GM23338 (cell line): ENCODE measurements around the gene CDC45. TPM values are rescaled to one million over a fixed set of nuclear protein-coding genes. Genes with fewer than 3 reads are reported as not detected.

Experiments
- ATAC-seq: fragments of 200-7000 bp; cut with Tn5 transposase; 3 replicates; pipeline ENCODE4 v1.9.1; 2020
- DNase-seq: peaks from one replicate; pipeline ENCODE4 v3.0.0-alpha.2; 2015; ENCODE audit warnings: low spot score
- H2AFZ ChIP-seq: fragments of 200-600 bp; sonication (generic); 2 replicates; pipeline ENCODE4 v1.8.0; 2016; ENCODE audit warnings: antibody characterized with exemption, mild to moderate bottlenecking, moderate library complexity
- H3F3A ChIP-seq: fragments of 200-600 bp; sonication (generic); replicated peaks from 2 replicates; pipeline ENCODE4 v1.8.0; 2017; ENCODE audit warnings: antibody characterized with exemption, mixed run types, low read depth
- H3K27ac ChIP-seq: fragments of 200-600 bp; sonication (generic); 2 replicates; pipeline ENCODE4 v1.6.1; 2016; ENCODE audit warnings: low read depth
- H3K27me3 ChIP-seq: fragments of 200-600 bp; sonication (generic); 2 replicates; pipeline ENCODE4 v1.8.0; 2016; ENCODE audit warnings: mild to moderate bottlenecking, mixed run types, moderate library complexity; ENCODE audit not compliant: insufficient read depth
- H3K36me3 ChIP-seq: fragments of 200-600 bp; sonication (generic); 2 replicates; pipeline ENCODE4 v1.8.0; 2016; ENCODE audit warnings: mild to moderate bottlenecking; ENCODE audit not compliant: insufficient read depth
- H3K4me1 ChIP-seq: fragments of 200-600 bp; sonication (generic); 2 replicates; pipeline ENCODE4 v1.8.0; 2016; ENCODE audit warnings: mild to moderate bottlenecking, moderate library complexity; ENCODE audit not compliant: insufficient read depth
- H3K4me2 ChIP-seq: fragments of 200-600 bp; sonication (generic); 2 replicates; pipeline ENCODE4 v1.7.1; 2017; ENCODE audit warnings: mixed run types
- H3K4me3 ChIP-seq: fragments of 200-600 bp; sonication (generic); 2 replicates; pipeline ENCODE4 v1.6.1; 2016; ENCODE audit warnings: mixed run types
- H3K79me2 ChIP-seq: fragments of 200-600 bp; sonication (generic); replicated peaks from 2 replicates; pipeline ENCODE4 v1.8.0; 2017; ENCODE audit warnings: mild to moderate bottlenecking; ENCODE audit not compliant: insufficient read depth
- H3K9me2 ChIP-seq: fragments of 200-600 bp; sonication (generic); 2 replicates; pipeline ENCODE4 v1.8.0; 2017; ENCODE audit not compliant: insufficient read depth
- H4K20me1 ChIP-seq: fragments of 200-600 bp; sonication (generic); replicated peaks from 2 replicates; pipeline ENCODE4 v1.8.0; 2017; ENCODE audit warnings: mild to moderate bottlenecking; ENCODE audit not compliant: insufficient read depth
- H3K27ac Mint-ChIP-seq: 2 replicates; pipeline ENCODE4 v1.8.0; 2020; ENCODE audit warnings: inconsistent platforms, mild to moderate bottlenecking, moderate library complexity, mixed read lengths
- H3K27me3 Mint-ChIP-seq: 3 replicates; pipeline ENCODE4 v1.8.0; 2022; ENCODE audit warnings: low read depth, mild to moderate bottlenecking, moderate library complexity, mixed read lengths, inconsistent platforms; ENCODE audit not compliant: insufficient read depth, poor library complexity
- H3K36me3 Mint-ChIP-seq: 3 replicates; pipeline ENCODE4 v1.8.0; 2021; ENCODE audit warnings: low read depth, mild to moderate bottlenecking, inconsistent platforms, moderate library complexity, mixed read lengths
- H3K4me1 Mint-ChIP-seq: 3 replicates; pipeline ENCODE4 v1.8.0; 2020; ENCODE audit warnings: mild to moderate bottlenecking, inconsistent platforms, mixed read lengths
- H3K4me3 Mint-ChIP-seq: 3 replicates; pipeline ENCODE4 v1.8.0; 2021; ENCODE audit warnings: moderate library complexity, mild to moderate bottlenecking, inconsistent platforms, mixed read lengths
- H3K9me3 Mint-ChIP-seq: 3 replicates; pipeline ENCODE4 v1.8.0; 2020; ENCODE audit warnings: moderate library complexity, mild to moderate bottlenecking, inconsistent platforms, mixed read lengths
- CREB1 ChIP-seq: fragments of 250-450 bp; sonication (Bioruptor Pico); IDR thresholded peaks from 2 replicates; pipeline ENCODE4 v1.5.0; 2020; ENCODE audit warnings: low read depth, mild to moderate bottlenecking, moderate library complexity
- CTCF ChIP-seq, 2 experiments: fragments of 200-600 bp in 1 of 2; sonication (generic) in 1 of 2; conservative IDR thresholded peaks; 2 replicates each; pipeline versions ENCODE4 v1.5.1 to v1.6.1; 2016 to 2017; ENCODE audit warnings: antibody characterized with exemption in 2 of 2, low read depth in 2 of 2, mild to moderate bottlenecking in 2 of 2, moderate library complexity in 1 of 2
- EZH2phosphoT487 ChIP-seq: fragments of 200-600 bp; sonication (generic); IDR thresholded peaks from one replicate; pipeline ENCODE4 v1.8.1; 2018; ENCODE audit warnings: antibody characterized with exemption; ENCODE audit not compliant: unreplicated experiment
- JUNB ChIP-seq: IDR thresholded peaks from one replicate; pipeline ENCODE4 v1.6.1; 2016; ENCODE audit warnings: antibody characterized with exemption; ENCODE audit not compliant: unreplicated experiment
- NANOG ChIP-seq: IDR thresholded peaks from 2 replicates; pipeline ENCODE4 v1.6.1; 2016; ENCODE audit warnings: antibody characterized with exemption, borderline replicate concordance
- POLR2AphosphoS5 ChIP-seq: IDR thresholded peaks from 2 replicates; pipeline ENCODE4 v1.6.1; 2016; ENCODE audit warnings: antibody characterized with exemption, low read depth
- ZNF114 ChIP-seq: fragments of 250-450 bp; sonication (Bioruptor Pico); IDR thresholded peaks from 2 replicates; pipeline ENCODE4 v1.5.0; 2020; ENCODE audit warnings: mild to moderate bottlenecking, moderate library complexity
- ZNF331 ChIP-seq: fragments of 250-450 bp; sonication (Bioruptor Pico); IDR thresholded peaks from 2 replicates; pipeline ENCODE4 v1.5.0; 2020; ENCODE audit warnings: low read depth, mild to moderate bottlenecking, moderate library complexity
- polyA plus RNA-seq: library from polyadenylated mRNA; unstranded; fragments of >200 nt; fragmentation: Nextera tagmentation; extraction: Ambion mirVana; gene quantifications from 2 replicates; pipeline ENCODE4 v1.2.1, GENCODE V29; 2016
- total RNA-seq: library from RNA; depleted of rRNA; stranded (reverse); fragments of >200 nt; shearing (Covaris generic); gene quantifications from 2 replicates; pipeline ENCODE4 v1.2.3, GENCODE V29; 2014
- TF ChIP-seq, protein P1 (sequence below): fragments of 250-450 bp; sonication (Bioruptor Pico); IDR thresholded peaks from 2 replicates; pipeline ENCODE4 v1.5.0; 2020; ENCODE audit warnings: mild to moderate bottlenecking, moderate library complexity

Gene CDC45
- total and polyA plus RNA-seq, 2 experiments from 2014 or later = 29.0 to 30.3 TPM

DNA sequence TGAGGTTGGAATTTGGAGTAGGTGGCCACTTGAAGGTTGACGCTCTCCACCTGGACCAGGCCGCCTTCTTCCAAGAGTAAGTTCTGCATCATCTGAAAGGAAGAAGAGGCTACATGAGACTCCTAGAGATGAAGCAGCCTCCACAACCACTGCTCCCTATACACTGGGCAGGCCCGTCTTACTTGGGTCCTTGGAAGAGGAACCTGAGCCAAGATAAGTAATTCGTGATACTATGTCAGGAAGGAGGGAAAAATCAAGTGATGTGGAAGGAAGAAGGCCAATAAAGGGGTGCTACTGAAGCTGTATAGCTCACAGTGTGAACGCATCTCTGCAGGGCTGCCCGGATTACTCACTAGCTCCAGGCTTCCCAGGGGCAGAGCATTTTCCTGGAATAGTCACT, 11.8 kb upstream of the CDC45 start:
- TF ChIP-seq ZNF331 (no peak), CTCF (conservative IDR thresholded peaks at IDR 0.05; ENCODE audit: low read depth in 2 of 2) (no peak), JUNB (no peak), CREB1 (no peak), EZH2phosphoT487 (no peak), ZNF114 (CRISPR knock-in tag) (no peak), NANOG (no peak), POLR2AphosphoS5 (no peak)
- TF ChIP-seq, protein P1, sequence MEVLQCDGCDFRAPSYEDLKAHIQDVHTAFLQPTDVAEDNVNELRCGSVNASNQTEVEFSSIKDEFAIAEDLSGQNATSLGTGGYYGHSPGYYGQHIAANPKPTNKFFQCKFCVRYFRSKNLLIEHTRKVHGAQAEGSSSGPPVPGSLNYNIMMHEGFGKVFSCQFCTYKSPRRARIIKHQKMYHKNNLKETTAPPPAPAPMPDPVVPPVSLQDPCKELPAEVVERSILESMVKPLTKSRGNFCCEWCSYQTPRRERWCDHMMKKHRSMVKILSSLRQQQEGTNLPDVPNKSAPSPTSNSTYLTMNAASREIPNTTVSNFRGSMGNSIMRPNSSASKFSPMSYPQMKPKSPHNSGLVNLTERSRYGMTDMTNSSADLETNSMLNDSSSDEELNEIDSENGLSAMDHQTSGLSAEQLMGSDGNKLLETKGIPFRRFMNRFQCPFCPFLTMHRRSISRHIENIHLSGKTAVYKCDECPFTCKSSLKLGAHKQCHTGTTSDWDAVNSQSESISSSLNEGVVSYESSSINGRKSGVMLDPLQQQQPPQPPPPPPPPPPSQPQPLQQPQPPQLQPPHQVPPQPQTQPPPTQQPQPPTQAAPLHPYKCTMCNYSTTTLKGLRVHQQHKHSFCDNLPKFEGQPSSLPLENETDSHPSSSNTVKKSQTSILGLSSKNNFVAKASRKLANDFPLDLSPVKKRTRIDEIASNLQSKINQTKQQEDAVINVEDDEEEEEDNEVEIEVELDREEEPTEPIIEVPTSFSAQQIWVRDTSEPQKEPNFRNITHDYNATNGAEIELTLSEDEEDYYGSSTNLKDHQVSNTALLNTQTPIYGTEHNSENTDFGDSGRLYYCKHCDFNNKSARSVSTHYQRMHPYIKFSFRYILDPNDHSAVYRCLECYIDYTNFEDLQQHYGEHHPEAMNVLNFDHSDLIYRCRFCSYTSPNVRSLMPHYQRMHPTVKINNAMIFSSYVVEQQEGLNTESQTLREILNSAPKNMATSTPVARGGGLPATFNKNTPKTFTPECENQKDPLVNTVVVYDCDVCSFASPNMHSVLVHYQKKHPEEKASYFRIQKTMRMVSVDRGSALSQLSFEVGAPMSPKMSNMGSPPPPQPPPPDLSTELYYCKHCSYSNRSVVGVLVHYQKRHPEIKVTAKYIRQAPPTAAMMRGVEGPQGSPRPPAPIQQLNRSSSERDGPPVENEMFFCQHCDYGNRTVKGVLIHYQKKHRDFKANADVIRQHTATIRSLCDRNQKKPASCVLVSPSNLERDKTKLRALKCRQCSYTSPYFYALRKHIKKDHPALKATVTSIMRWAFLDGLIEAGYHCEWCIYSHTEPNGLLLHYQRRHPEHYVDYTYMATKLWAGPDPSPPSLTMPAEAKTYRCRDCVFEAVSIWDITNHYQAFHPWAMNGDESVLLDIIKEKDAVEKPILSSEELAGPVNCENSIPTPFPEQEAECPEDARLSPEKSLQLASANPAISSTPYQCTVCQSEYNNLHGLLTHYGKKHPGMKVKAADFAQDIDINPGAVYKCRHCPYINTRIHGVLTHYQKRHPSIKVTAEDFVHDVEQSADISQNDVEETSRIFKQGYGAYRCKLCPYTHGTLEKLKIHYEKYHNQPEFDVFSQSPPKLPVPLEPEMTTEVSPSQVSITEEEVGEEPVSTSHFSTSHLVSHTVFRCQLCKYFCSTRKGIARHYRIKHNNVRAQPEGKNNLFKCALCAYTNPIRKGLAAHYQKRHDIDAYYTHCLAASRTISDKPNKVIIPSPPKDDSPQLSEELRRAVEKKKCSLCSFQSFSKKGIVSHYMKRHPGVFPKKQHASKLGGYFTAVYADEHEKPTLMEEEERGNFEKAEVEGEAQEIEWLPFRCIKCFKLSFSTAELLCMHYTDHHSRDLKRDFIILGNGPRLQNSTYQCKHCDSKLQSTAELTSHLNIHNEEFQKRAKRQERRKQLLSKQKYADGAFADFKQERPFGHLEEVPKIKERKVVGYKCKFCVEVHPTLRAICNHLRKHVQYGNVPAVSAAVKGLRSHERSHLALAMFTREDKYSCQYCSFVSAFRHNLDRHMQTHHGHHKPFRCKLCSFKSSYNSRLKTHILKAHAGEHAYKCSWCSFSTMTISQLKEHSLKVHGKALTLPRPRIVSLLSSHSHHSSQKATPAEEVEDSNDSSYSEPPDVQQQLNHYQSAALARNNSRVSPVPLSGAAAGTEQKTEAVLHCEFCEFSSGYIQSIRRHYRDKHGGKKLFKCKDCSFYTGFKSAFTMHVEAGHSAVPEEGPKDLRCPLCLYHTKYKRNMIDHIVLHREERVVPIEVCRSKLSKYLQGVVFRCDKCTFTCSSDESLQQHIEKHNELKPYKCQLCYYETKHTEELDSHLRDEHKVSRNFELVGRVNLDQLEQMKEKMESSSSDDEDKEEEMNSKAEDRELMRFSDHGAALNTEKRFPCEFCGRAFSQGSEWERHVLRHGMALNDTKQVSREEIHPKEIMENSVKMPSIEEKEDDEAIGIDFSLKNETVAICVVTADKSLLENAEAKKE (CRISPR knock-in tag) = no peak
- Mint-ChIP-seq H3K36me3 (peaks cover 83% of the 10 kb centered on the region), H3K27ac (no peak overlapping the region), H3K4me3 (no peak overlapping the region), H3K4me1 (no peaks in the 10 kb centered on the region), H3K27me3 (no peaks in the 10 kb centered on the region), H3K9me3 (no peaks in the 10 kb centered on the region)
- Histone ChIP-seq H2AFZ (no peak overlapping the region), H4K20me1 (peaks cover 11% of the 10 kb centered on the region), H3F3A (no peaks in the 10 kb centered on the region), H3K4me1 (no peaks in the 10 kb centered on the region), H3K79me2 (peaks cover under 1% of the 10 kb centered on the region; the same call in 1 of the 2 replicates), H3K36me3 (peaks cover 41% of the 10 kb centered on the region), H3K9me2 (no peaks in the 10 kb centered on the region), H3K4me2 (no peak overlapping the region), H3K4me3 (no peak overlapping the region), H3K27ac (no peak overlapping the region), H3K27me3 (no peaks in the 10 kb centered on the region)
- ATAC-seq (no peak), DNase-seq (no peak)
